SK-N-DZ (cell line): ENCODE measurements around the gene MCCC2.
A peak's percentile ranks its signal among the peaks of the same experiment; 100 is the strongest.
"Not testable (repeated sequence)": the region's sequence is repeated elsewhere in the genome, so short reads cannot be mapped to it uniquely, and the experiment has no call there.

ENCODE experiments used
- DNase-seq: peaks from one replicate; pipeline ENCODE4 v3.0.0-alpha.2; 2015; ENCODE audit warnings: low spot score

Gene MCCC2

DNA sequence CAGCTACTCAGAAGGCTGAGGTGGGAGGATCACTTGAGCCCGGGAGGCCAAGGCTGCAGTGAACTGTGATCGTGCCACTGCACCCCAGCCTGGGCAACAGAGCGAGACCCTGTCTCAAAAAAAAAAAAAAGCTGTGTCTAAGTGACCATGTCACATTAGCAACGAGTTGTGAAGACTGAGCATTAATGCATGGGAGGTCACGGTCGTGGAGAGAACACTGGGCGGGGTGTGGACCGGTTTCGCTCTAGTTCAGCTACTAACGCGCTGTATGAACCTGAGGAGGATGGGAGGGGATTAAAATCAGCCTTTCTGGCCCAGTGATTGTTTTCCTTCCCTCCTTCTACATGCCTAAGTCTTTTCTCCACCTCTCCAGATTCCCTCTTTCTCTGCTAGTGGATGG, 75.2 kb downstream of the MCCC2 start:
- DNase-seq = no peak

DNA sequence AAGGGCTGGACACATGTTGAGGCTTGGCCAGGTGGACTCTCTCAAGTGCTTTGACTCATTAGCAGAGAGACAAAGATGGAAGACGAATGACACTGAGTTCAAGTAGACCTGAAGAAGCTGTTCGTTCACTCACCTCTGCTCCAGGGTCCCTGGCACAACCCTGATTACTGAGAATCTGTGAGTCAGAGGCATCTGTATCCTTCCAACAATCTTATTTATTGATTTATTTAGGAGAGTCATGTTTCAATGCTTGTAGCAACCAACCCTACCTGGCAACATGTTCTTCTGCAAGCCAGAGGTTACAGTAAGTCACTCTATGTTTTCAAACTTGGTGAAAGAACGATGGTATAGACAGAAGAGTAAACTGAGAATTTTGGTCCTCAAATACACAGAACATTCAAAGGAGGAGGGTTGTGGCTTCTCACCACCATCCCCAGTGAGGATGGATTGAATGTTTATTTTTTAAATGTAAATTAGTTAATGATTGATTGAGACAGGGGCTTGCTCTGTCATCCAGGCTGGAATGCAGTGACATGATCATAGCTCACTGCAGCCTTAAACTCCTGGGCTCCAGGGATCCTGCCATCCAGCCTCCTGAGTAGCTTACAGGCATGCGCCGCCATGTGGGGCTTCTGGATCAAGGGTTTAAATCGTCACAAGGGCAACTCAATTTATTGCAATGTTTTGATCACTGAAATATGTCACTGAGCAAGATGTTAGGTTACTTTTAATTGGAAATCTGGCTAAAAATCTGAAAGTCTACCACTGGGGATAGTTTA, 76.2 kb downstream of the MCCC2 start:
- DNase-seq = no peak

- not testable (repeated sequence) for DNase-seq
Measured at GRCh38 chr5:71664615-71665014, 77.5 kb downstream of the MCCC2 start.

DNA sequence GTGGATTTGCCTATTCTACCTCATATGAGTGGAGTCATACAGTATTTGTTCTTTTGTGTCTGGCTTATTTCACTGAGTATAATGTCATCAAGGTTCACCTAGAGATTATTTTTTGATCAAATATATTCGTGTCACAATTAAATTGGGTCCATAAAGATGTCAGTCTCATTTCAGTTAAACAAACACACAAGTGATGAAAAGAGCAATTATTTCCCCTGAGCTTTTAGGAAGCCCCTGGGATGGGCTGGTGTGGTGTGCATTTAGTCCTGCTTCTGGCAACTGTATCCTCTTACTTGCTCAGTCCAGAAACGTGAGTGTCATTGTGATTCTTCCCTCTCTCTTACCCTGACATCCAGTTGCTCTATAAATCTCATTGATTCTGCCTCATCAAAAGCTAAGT, 79.2 kb downstream of the MCCC2 start:
- DNase-seq = peak; percentile 94

DNA sequence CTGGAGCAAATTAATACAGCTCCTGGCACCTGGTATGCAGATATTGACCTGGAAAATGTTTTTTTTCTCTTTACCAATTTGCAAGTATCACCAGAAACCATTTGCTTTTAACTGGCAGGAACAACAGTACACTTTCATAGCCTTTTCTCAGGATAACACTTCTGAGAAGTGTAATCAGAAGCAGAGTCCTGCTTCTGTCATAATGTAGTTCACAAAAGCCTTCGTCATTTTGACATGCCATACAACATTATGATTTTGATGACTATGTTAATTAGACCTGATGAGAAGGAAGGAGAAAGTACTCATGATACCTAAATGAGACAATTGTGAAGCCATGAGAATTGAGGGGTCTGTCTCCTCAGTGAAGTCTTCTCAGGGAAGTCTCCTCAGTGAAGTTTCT, 90.8 kb downstream of the MCCC2 start:
- DNase-seq = no peak

DNA sequence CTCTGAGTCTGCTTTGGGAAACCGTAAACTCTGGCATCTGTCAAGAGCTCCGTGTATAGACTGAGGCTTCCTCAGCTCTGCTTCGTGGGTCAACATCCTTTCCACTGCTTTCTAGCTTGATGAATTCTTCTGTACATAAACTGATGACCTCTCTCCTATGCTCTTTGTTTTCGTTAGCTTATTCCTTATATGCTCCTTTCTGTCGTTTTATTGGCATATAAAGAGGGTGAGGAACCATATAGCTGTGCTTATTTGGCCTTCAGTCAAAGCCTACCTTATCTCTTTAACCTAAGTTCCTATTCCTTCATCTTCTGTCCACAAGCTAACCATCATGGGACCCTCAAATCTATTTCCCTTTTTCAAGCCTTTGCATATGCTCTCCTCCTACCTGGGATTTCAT, 92.6 kb downstream of the MCCC2 start:
- DNase-seq = no peak

- no peak for DNase-seq
Measured at GRCh38 chr5:71680510-71680909, 93.4 kb downstream of the MCCC2 start.

- no peak for DNase-seq
Measured at GRCh38 chr5:71681296-71681695, 94.2 kb downstream of the MCCC2 start.

DNA sequence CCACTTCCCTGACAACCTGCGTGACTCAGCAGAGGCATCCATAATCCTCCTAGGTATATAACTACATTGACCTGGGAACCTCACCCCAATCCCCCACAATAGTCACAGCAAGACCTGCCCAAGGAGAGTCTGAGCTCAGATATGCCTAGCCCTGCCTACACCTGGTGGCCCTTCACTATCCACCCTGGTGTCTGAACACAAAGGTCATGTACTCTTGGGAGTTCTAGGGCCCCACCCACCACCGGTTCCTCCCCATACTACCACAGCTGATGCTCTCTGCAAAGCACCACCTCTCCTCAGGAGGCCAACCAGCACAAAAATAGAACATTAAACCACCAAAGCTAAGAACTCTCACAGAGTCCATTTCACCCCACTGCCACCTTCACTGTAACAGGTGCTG, 97.2 kb downstream of the MCCC2 start:
- no peak for DNase-seq

GRCh38 chr5:71693828-71694427, 106.8 kb downstream of the MCCC2 start:
- DNase-seq = peak; percentile 42

DNA sequence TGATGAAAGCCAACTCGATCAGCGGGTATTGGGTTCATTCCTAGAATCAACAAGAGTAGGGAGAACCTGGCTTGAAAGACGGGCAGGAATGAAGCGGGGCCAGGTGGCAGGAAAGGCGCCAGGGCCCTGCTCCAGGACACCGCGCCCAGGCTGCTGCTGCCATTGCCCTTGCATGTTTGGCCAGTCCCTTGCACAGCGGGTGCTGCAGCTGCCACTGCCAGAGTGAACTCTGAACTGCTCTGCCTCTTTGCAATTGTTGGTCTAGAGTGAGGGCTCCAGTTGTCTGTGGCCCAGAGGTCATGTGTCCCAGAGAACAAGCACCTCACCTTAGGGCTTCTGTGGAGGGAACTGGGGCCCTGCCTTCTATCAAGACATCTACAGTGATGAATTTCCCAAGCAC, 107.9 kb downstream of the MCCC2 start:
- DNase-seq = no peak

DNA sequence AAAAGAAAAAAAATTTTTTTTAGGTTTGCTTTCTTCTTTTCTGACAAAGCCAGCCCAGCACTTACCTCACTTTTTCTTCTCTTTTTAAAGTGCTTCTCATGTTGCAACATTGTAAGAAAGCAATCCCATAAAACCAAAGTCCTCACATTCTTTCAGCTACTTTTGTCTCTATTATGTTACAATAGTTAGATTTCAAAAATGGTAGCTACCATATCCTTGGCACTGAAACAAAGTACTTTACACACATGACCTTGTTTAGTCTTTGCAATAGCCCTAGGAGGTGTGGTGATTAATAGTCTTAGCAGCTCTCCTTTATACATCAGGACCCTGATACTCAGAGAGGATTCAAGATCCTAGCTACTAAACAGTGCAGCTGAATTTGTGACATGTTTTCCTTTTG, 108.5 kb downstream of the MCCC2 start:
- no peak for DNase-seq

DNA sequence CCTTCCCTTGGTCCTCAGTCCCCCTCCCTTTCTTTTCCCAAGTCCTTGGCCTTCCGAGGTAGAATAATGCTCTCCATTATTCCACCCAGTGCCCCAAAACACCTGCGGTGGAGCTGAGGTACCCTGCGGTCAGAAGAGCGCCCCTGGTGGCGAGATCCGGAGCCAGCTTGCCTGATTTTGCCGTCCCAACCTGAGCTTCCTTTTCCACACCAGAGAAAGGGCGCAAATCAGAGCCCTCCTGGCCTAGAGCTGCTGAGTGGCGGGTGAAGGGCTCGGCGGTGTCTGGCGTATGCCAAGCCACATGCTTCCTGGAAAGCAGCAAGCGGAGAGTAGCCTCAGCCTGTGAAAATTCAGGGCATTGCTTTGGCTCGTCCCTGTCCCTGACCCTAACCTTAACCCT, 110.8 kb downstream of the MCCC2 start:
- DNase-seq = no peak

DNA sequence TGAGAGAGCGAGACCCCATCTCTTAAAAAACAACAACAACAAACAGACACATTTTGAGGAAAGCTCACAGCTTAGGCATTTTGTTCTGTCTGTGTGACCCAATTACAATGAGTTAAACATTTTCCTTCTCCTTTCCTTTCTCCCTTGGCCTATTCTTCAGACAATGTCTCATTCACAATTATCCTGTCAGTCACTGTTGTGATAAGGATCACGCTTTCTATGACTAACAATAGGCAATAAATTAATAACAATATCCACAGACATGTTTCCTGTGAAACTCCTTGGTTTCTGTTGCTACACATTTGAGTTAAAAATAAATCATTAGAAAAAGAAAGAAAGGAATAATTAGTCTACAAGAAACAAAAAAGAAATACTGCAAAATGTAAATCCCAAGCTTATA, 112.1 kb downstream of the MCCC2 start:
- no peak for DNase-seq

DNA sequence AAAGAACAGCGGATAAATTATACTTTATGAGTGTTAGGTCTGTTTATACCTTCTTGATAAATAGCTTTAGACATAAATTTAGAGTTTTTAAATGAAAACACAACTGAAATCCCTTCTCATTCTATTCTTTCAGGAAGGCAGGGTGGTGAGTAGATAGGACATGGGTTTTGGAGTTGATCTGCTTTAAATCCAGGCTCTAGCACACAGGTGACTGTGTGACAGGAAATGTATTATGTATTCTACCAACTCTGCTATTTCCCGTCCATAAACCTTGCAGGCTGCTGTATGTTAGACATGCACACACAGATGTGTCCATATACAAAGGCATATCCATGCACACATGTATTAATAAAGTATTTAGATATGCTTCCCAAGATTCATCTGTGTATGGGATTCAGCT, 112.6 kb downstream of the MCCC2 start:
- no peak for DNase-seq

GRCh38 chr5:71700803-71701202, 113.7 kb downstream of the MCCC2 start:
- DNase-seq = no peak

DNA sequence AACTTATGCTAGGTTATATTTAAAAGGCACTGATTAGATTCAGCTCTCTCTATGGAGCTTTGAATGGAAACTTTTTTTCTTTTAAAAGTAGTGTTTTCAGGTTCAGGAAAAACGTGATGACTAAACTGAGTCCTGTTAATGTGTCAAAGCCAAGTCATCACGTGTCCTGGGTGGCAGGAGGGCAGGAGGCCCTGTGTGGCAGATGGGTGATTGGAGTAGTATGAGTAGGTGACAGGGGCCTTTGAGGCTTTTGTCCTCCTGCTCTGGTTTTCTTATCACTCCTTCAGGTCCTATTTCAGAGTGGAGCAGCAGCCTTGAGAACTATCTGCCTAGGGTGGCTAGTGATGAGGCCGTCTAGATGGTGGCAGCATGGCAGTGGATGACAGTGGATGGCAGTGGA, 114.3 kb downstream of the MCCC2 start:
- no peak for DNase-seq

DNA sequence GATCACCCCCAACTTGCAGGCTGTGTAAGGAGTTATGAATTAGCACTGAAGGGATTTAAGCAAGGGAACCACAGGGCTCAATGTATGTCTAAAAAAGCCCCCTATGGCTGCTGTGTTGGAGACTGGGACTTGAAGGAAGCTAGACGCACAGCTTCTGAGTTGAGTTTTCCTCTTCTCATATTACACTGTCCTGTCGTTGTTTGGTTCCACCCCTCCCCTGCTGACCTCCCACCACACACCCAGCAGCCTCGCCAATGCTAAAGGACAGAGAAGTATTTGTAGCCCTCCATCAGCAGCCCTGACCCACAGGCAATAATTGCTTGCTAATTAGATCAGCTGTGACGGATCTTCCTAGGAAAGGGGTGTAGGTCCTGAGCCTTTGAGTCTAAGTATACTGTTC, 116.8 kb downstream of the MCCC2 start:
- peak; percentile 41 for DNase-seq

GRCh38 chr5:71705421-71705820, 118.3 kb downstream of the MCCC2 start:
- no peak for DNase-seq

GRCh38 chr5:71706906-71707305, 119.8 kb downstream of the MCCC2 start:
- no peak for DNase-seq
